ENCODE data around the gene AMBP.

The AMBP gene

GRCh38 chr9:114072184-114073140 lies 5.6 kb downstream of the AMBP start:
- no peak overlapping the region for H3K27ac Mint-ChIP-seq
- H3K4me1 Mint-ChIP-seq: peaks cover 9% of the 10 kb centered on the region
- ATAC-seq (no peak), DNase-seq (ENCODE audit: low spot score in 2 of 2) (no peak)
- no peaks in the 10 kb centered on the region for H3K36me3 Mint-ChIP-seq
- no peaks in the 10 kb centered on the region for H3K9me3 Mint-ChIP-seq
- no peak overlapping the region for H3K4me3 Mint-ChIP-seq

- DNase-seq (ENCODE audit: low spot score in 2 of 2) (no peak), ATAC-seq (no peak)
- Mint-ChIP-seq H3K4me1 (peaks cover 9% of the 10 kb centered on the region), H3K4me3 (no peak overlapping the region), H3K9me3 (no peaks in the 10 kb centered on the region), H3K36me3 (no peaks in the 10 kb centered on the region), H3K27ac (no peak overlapping the region)
Measured at GRCh38 chr9:114071197-114071795, 6.8 kb downstream of the AMBP start.

GRCh38 chr9:114070188-114071103 lies 7.7 kb downstream of the AMBP start:
- peak; percentile 31 for ATAC-seq
- H3K27ac Mint-ChIP-seq: no peak overlapping the region
- H3K4me3 Mint-ChIP-seq: no peak overlapping the region

GRCh38 chr9:114069476-114070187 lies 8.5 kb downstream of the AMBP start:
- Mint-ChIP-seq H3K27ac (no peak overlapping the region), H3K9me3 (no peaks in the 10 kb centered on the region), H3K4me1 (no peaks in the 10 kb centered on the region), H3K36me3 (no peaks in the 10 kb centered on the region), H3K4me3 (no peak overlapping the region)
- ATAC-seq: no peak
- no peak for DNase-seq (ENCODE audit: low spot score in 2 of 2)

More at GRCh38 chr9:114070188-114071103, 7.7 kb downstream of the AMBP start:
- Mint-ChIP-seq H3K9me3 (no peaks in the 10 kb centered on the region), H3K36me3 (no peaks in the 10 kb centered on the region), H3K4me1 (peaks cover 3% of the 10 kb centered on the region)
- no peak for DNase-seq (ENCODE audit: low spot score in 2 of 2)

GRCh38 chr9:114065304-114065703 lies 12.8 kb downstream of the AMBP start:
- H3K9me3 Mint-ChIP-seq: no peaks in the 10 kb centered on the region
- ATAC-seq: no peak
- no peak overlapping the region for H3K4me3 Mint-ChIP-seq

GRCh38 chr9:114061830-114062474 lies 16.1 kb downstream of the AMBP start:
- no peaks in the 10 kb centered on the region for H3K9me3 Mint-ChIP-seq
- H3K36me3 Mint-ChIP-seq: no peaks in the 10 kb centered on the region
- H3K4me3 Mint-ChIP-seq: no peak overlapping the region
- no peak for ATAC-seq
- no peak overlapping the region for H3K27ac Mint-ChIP-seq
- no peaks in the 10 kb centered on the region for H3K4me1 Mint-ChIP-seq
- DNase-seq (ENCODE audit: low spot score in 2 of 2): no peak

More at GRCh38 chr9:114065304-114065703, 12.8 kb downstream of the AMBP start:
- Mint-ChIP-seq H3K27ac (no peak overlapping the region), H3K36me3 (no peaks in the 10 kb centered on the region), H3K4me1 (no peaks in the 10 kb centered on the region)
- no peak for DNase-seq (ENCODE audit: low spot score in 2 of 2)

- Mint-ChIP-seq H3K27ac (no peak overlapping the region), H3K36me3 (no peaks in the 10 kb centered on the region), H3K4me3 (no peak overlapping the region), H3K9me3 (no peaks in the 10 kb centered on the region), H3K4me1 (no peaks in the 10 kb centered on the region)
- ATAC-seq (no peak), DNase-seq (ENCODE audit: low spot score in 2 of 2) (no peak)
Measured at GRCh38 chr9:114061292-114061691, 16.8 kb downstream of the AMBP start.

GRCh38 chr9:114060711-114061110 lies 17.4 kb downstream of the AMBP start:
- Mint-ChIP-seq H3K9me3 (no peaks in the 10 kb centered on the region), H3K27ac (no peak overlapping the region), H3K4me3 (no peak overlapping the region), H3K36me3 (no peaks in the 10 kb centered on the region), H3K4me1 (no peaks in the 10 kb centered on the region)
- ATAC-seq (peak; percentile 5), DNase-seq (ENCODE audit: low spot score in 2 of 2) (no peak)

GRCh38 chr9:114060070-114060469 lies 18.0 kb downstream of the AMBP start:
- no peaks in the 10 kb centered on the region for H3K36me3 Mint-ChIP-seq

GRCh38 chr9:114059047-114059803 lies 18.9 kb downstream of the AMBP start:
- Mint-ChIP-seq H3K9me3 (no peaks in the 10 kb centered on the region), H3K36me3 (no peaks in the 10 kb centered on the region), H3K27ac (no peak overlapping the region), H3K4me1 (no peaks in the 10 kb centered on the region), H3K4me3 (no peak overlapping the region)
- ATAC-seq (no peak), DNase-seq (ENCODE audit: low spot score in 2 of 2) (no peak)

More at GRCh38 chr9:114060070-114060469, 18.0 kb downstream of the AMBP start:
- Mint-ChIP-seq H3K4me1 (no peaks in the 10 kb centered on the region), H3K9me3 (no peaks in the 10 kb centered on the region), H3K4me3 (no peak overlapping the region), H3K27ac (no peak overlapping the region)
- DNase-seq (ENCODE audit: low spot score in 2 of 2): no peak
- ATAC-seq: no peak

- no peaks in the 10 kb centered on the region for H3K36me3 Mint-ChIP-seq
- no peak overlapping the region for H3K4me3 Mint-ChIP-seq
- H3K9me3 Mint-ChIP-seq: no peaks in the 10 kb centered on the region
- H3K4me1 Mint-ChIP-seq: no peaks in the 10 kb centered on the region
- H3K27ac Mint-ChIP-seq: no peak overlapping the region
- ATAC-seq: no peak
- no peak for DNase-seq (ENCODE audit: low spot score in 2 of 2)
Measured at GRCh38 chr9:114058688-114059046, 19.4 kb downstream of the AMBP start.

GRCh38 chr9:114057161-114057885 lies 20.8 kb downstream of the AMBP start:
- no peaks in the 10 kb centered on the region for H3K36me3 Mint-ChIP-seq
- no peak overlapping the region for H3K4me3 Mint-ChIP-seq
- H3K4me1 Mint-ChIP-seq: no peaks in the 10 kb centered on the region
- no peaks in the 10 kb centered on the region for H3K9me3 Mint-ChIP-seq
- DNase-seq (ENCODE audit: low spot score in 2 of 2) (no peak), ATAC-seq (no peak)
- no peak overlapping the region for H3K27ac Mint-ChIP-seq

- Mint-ChIP-seq H3K27ac (no peak overlapping the region), H3K9me3 (no peaks in the 10 kb centered on the region), H3K4me1 (no peaks in the 10 kb centered on the region), H3K4me3 (no peak overlapping the region), H3K36me3 (no peaks in the 10 kb centered on the region)
- no peak for ATAC-seq
- DNase-seq (ENCODE audit: low spot score in 2 of 2): no peak
Measured at GRCh38 chr9:114056527-114056926, 21.6 kb downstream of the AMBP start.
